Uterus (tissue), 2 donors: Measurements from ENCODE around the gene S1PR4.

Source experiments
- POLR2A ChIP-seq, 2 donors: fragments of 450-650 bp; IDR thresholded peaks; one replicate each; pipeline ENCODE4 v1.6.1; 2016; ENCODE audit warnings: antibody characterized with exemption in 2 of 2, mild to moderate bottlenecking in 1 of 2, moderate library complexity in 1 of 2
- TF ChIP-seq, protein P1 (sequence below), 4 experiments: fragments of 200-600 bp in 2 of 4; fragments of 450-650 bp in 2 of 4; sonication (generic) in 2 of 4; IDR thresholded peaks; one replicate each; pipeline ENCODE4 v1.5.1; 2016 to 2019; ENCODE audit warnings: antibody characterized with exemption in 4 of 4, mild to moderate bottlenecking in 2 of 4, moderate library complexity in 1 of 4

DNA sequence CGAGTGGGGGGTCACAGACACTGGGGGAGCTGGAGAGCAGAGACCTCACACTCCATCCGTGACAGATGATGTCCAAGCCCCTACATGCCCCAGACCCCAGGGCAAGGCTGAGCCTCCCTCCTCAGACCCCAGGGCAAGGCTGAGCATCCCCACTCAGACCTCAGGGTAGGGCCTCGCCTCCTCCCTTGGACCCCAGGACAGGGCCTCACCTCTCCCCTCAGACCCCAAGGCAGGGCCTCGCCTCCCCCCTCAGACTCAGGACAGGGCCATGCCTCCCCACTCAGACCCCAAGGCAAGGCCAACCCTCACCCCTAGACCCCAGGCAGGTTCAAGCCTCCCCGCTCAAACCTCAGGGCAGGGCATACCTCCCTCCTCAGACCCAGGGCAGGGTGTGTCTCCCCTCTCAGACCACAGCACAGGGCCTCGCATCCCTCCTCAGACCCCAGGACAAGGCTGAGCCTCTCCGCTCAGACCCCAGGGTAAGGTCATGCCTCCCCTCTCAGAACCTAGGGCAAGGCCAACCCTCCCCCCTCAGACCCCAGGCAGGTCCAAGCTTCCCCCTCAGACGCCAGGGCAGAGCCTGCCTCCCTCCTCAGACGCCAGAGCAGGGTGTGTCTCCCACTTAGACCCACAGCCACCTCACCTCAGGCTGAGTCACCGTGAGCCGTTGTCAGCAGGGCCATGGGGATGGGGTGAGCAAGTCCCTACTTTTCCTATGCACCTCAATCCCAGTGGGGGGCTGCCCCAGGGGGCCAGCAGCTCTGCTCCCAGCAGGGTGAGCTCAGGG lies 1.7 kb upstream of the S1PR4 start:
- TF ChIP-seq POLR2A (IDR thresholded peaks at IDR 0.05) = no peak
- TF ChIP-seq, protein P1, sequence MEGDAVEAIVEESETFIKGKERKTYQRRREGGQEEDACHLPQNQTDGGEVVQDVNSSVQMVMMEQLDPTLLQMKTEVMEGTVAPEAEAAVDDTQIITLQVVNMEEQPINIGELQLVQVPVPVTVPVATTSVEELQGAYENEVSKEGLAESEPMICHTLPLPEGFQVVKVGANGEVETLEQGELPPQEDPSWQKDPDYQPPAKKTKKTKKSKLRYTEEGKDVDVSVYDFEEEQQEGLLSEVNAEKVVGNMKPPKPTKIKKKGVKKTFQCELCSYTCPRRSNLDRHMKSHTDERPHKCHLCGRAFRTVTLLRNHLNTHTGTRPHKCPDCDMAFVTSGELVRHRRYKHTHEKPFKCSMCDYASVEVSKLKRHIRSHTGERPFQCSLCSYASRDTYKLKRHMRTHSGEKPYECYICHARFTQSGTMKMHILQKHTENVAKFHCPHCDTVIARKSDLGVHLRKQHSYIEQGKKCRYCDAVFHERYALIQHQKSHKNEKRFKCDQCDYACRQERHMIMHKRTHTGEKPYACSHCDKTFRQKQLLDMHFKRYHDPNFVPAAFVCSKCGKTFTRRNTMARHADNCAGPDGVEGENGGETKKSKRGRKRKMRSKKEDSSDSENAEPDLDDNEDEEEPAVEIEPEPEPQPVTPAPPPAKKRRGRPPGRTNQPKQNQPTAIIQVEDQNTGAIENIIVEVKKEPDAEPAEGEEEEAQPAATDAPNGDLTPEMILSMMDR (IDR thresholded peaks at IDR 0.05) = no peak
